ENCODE data around the gene ETV3. TPM values are rescaled to one million over a fixed set of nuclear protein-coding genes. Genes with fewer than 3 reads are reported as not detected.

ETV3 gene
- total and polyA plus RNA-seq, 2 donors (not counting 1 experiment from before 2014, with no cell fraction given), result 9.9 to 11.4 TPM

GRCh38 chr1:157166590-157166989 lies 28.4 kb upstream of the ETV3 start:
- H3K27ac ChIP-seq (ENCODE audit: insufficient read depth, low read length), result no peak overlapping the region
- no peak overlapping the region for H3K4me3 ChIP-seq (replicated peaks in 1 of 4; ENCODE audit: control extremely low read depth in 1 of 4, insufficient read depth in 1 of 4, low read depth in 3 of 4, low read length in 4 of 4)
- no peaks in the 10 kb centered on the region for H3K9me3 ChIP-seq (ENCODE audit: control insufficient read depth, insufficient read depth, low read depth, low read length)

DNA sequence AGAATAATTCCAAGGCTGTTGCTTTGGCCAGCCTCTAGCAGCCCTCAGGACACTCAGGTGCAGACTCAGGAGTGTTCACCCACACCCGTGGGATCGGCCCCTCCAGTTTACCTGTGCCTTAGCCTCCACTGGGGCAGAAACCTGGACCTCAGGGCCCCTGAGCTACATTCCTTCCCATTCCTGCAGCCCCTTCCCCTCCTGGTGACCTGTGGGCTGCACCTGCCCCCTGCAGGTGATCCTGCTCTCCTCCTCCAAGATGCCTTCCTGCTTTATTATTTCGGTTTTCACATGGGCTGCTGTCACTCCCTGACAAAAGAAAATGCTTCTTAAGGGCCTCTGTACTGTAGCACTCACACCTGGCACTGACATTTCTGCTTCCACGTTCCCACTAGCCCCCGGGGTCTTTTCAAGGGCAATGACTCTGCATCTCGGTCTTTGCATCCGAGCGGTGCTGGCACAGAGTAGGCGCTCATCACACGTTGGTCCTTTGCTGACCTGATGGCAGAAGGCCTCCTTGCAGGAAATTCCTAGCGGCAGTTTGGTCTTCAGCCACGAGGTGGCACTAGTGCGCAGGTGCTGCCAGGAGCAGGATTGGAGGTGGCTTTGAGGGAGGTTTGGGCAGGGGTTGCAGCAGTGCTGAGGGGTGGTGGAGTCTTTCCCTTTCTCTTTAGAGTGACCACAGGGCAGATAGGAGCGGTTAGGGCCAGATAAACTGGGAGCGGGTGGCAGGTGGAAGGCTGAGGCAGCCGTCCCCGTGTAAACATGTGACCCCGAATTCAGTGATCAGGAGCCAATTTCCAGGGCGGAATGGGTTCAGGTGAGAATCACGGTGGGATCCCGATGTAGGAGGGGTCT lies 25.3 kb upstream of the ETV3 start:
- Histone ChIP-seq H3K9ac (ENCODE audit: insufficient read depth, low read length) (no peak overlapping the region), H3K79me2 (ENCODE audit: control insufficient read depth, insufficient read depth, low read length) (no peaks in the 10 kb centered on the region), H3K4me3 (replicated peaks in 1 of 4; ENCODE audit: control extremely low read depth in 1 of 4, insufficient read depth in 1 of 4, low read depth in 3 of 4, low read length in 4 of 4) (no peak overlapping the region), H3K4me1 (ENCODE audit: control insufficient read depth, extremely low read depth, insufficient read depth, low read length) (no peaks in the 10 kb centered on the region), H2AFZ (ENCODE audit: low read length) (no peak overlapping the region), H3K9me3 (ENCODE audit: control insufficient read depth, insufficient read depth, low read depth, low read length) (no peaks in the 10 kb centered on the region), H3K4me2 (ENCODE audit: extremely low read depth, insufficient read depth, low read length) (no peak overlapping the region), H3K27ac (ENCODE audit: insufficient read depth, low read length) (no peak overlapping the region), H4K20me1 (ENCODE audit: control insufficient read depth, extremely low read depth, insufficient read depth, low read length) (no peaks in the 10 kb centered on the region), H3K36me3 (ENCODE audit: control insufficient read depth, insufficient read depth, low read length) (no peaks in the 10 kb centered on the region), H3K27me3 (ENCODE audit: control insufficient read depth, insufficient read depth, low read length) (peaks cover 2% of the 10 kb centered on the region)
- TF ChIP-seq CTCF (conservative IDR thresholded peaks at IDR 0.05 in 1 of 2, IDR thresholded peaks at IDR 0.05 in 1 of 2; ENCODE audit: low read depth in 1 of 2, low read length in 2 of 2) (peak; percentile 91 to 98), EZH2 (IDR thresholded peaks at IDR 0.05; ENCODE audit: low read length, missing control alignments) (no peak)
- DNase-seq (ENCODE audit: low read depth in 2 of 2), result peak; percentile 36 to 44

More at GRCh38 chr1:157166590-157166989, 28.4 kb upstream of the ETV3 start:
- Histone ChIP-seq H3K4me1 (ENCODE audit: control insufficient read depth, extremely low read depth, insufficient read depth, low read length) (no peaks in the 10 kb centered on the region), H3K36me3 (ENCODE audit: control insufficient read depth, insufficient read depth, low read length) (no peaks in the 10 kb centered on the region), H3K9ac (ENCODE audit: insufficient read depth, low read length) (no peak overlapping the region), H4K20me1 (ENCODE audit: control insufficient read depth, extremely low read depth, insufficient read depth, low read length) (peaks cover 2% of the 10 kb centered on the region), H2AFZ (ENCODE audit: low read length) (no peak overlapping the region), H3K27me3 (ENCODE audit: control insufficient read depth, insufficient read depth, low read length) (peaks cover 7% of the 10 kb centered on the region), H3K79me2 (ENCODE audit: control insufficient read depth, insufficient read depth, low read length) (no peaks in the 10 kb centered on the region), H3K4me2 (ENCODE audit: extremely low read depth, insufficient read depth, low read length) (no peak overlapping the region)
- TF ChIP-seq EZH2 (IDR thresholded peaks at IDR 0.05; ENCODE audit: low read length, missing control alignments), result no peak
- no peak for TF ChIP-seq CTCF (conservative IDR thresholded peaks at IDR 0.05 in 1 of 2, IDR thresholded peaks at IDR 0.05 in 1 of 2; ENCODE audit: low read depth in 1 of 2, low read length in 2 of 2)
- no peak for DNase-seq (ENCODE audit: low read depth in 2 of 2)

GRCh38 chr1:157162345-157162744 lies 24.1 kb upstream of the ETV3 start:
- Histone ChIP-seq H3K9ac (ENCODE audit: insufficient read depth, low read length) (no peak overlapping the region), H3K79me2 (ENCODE audit: control insufficient read depth, insufficient read depth, low read length) (no peaks in the 10 kb centered on the region), H3K36me3 (ENCODE audit: control insufficient read depth, insufficient read depth, low read length) (no peaks in the 10 kb centered on the region), H3K4me1 (ENCODE audit: control insufficient read depth, extremely low read depth, insufficient read depth, low read length) (no peaks in the 10 kb centered on the region), H3K4me2 (ENCODE audit: extremely low read depth, insufficient read depth, low read length) (no peak overlapping the region), H3K27ac (ENCODE audit: insufficient read depth, low read length) (no peak overlapping the region), H3K9me3 (ENCODE audit: control insufficient read depth, insufficient read depth, low read depth, low read length) (no peaks in the 10 kb centered on the region), H2AFZ (ENCODE audit: low read length) (no peak overlapping the region), H3K27me3 (ENCODE audit: control insufficient read depth, insufficient read depth, low read length) (peaks cover 2% of the 10 kb centered on the region), H4K20me1 (ENCODE audit: control insufficient read depth, extremely low read depth, insufficient read depth, low read length) (no peaks in the 10 kb centered on the region), H3K4me3 (replicated peaks in 1 of 4; ENCODE audit: control extremely low read depth in 1 of 4, insufficient read depth in 1 of 4, low read depth in 3 of 4, low read length in 4 of 4) (no peak overlapping the region)
- DNase-seq (ENCODE audit: low read depth in 2 of 2), result no peak
- TF ChIP-seq EZH2 (IDR thresholded peaks at IDR 0.05; ENCODE audit: low read length, missing control alignments) (no peak), CTCF (conservative IDR thresholded peaks at IDR 0.05 in 1 of 2, IDR thresholded peaks at IDR 0.05 in 1 of 2; ENCODE audit: low read depth in 1 of 2, low read length in 2 of 2) (no peak)
